Endodermal cell (in vitro differentiated cells): ENCODE measurements around the gene RYR3. TPM values are rescaled to one million over a fixed set of nuclear protein-coding genes. Genes with fewer than 3 reads are reported as not detected.

Experiments
- DNase-seq: peaks from one replicate; pipeline ENCODE4 v3.0.0-alpha.2; 2017
- H3K27ac ChIP-seq: 2 replicates; pipeline ENCODE4 v1.5.1; 2013; ENCODE audit warnings: mild to moderate bottlenecking, low read depth, low read length, moderate library complexity
- H3K27me3 ChIP-seq: 2 replicates; pipeline ENCODE4 v1.6.1; 2013; ENCODE audit warnings: mild to moderate bottlenecking, low read length, moderate library complexity; ENCODE audit not compliant: insufficient read depth, control insufficient read depth, poor library complexity, severe bottlenecking
- H3K36me3 ChIP-seq: 2 replicates; pipeline ENCODE4 v1.7.0; 2013; ENCODE audit warnings: mild to moderate bottlenecking, low read length, moderate library complexity; ENCODE audit not compliant: control insufficient read depth, insufficient read depth
- H3K4me1 ChIP-seq: one replicate; pipeline ENCODE4 v1.7.0; 2013; ENCODE audit warnings: low read length; ENCODE audit not compliant: control insufficient read depth, insufficient read depth
- H3K4me3 ChIP-seq: 2 replicates; pipeline ENCODE4 v1.5.1; 2013; ENCODE audit warnings: mild to moderate bottlenecking, low read length, moderate library complexity
- H3K9ac ChIP-seq: 2 replicates; pipeline ENCODE4 v1.6.1; 2013; ENCODE audit warnings: mild to moderate bottlenecking, low read length, moderate library complexity; ENCODE audit not compliant: poor library complexity, severe bottlenecking; ENCODE audit errors: extremely low read depth
- H3K9me3 ChIP-seq: 2 replicates; pipeline ENCODE4 v1.6.1; 2013; ENCODE audit warnings: mild to moderate bottlenecking, low read length, moderate library complexity; ENCODE audit not compliant: control insufficient read depth
- H3K27ac Mint-ChIP-seq: 2 replicates; pipeline ENCODE4 v1.8.0; 2020; ENCODE audit warnings: mixed read lengths
- H3K27me3 Mint-ChIP-seq: 2 replicates; pipeline ENCODE4 v1.8.0; 2021; ENCODE audit warnings: mild to moderate bottlenecking, mixed read lengths; ENCODE audit not compliant: insufficient read depth
- H3K36me3 Mint-ChIP-seq: 2 replicates; pipeline ENCODE4 v1.8.0; 2020; ENCODE audit warnings: low read depth, mixed read lengths
- H3K4me1 Mint-ChIP-seq: 2 replicates; pipeline ENCODE4 v1.8.0; 2020; ENCODE audit warnings: mixed read lengths
- H3K4me3 Mint-ChIP-seq: 2 replicates; pipeline ENCODE4 v1.8.0; 2020; ENCODE audit warnings: mild to moderate bottlenecking, moderate library complexity, mixed read lengths
- H3K9me3 Mint-ChIP-seq: 2 replicates; pipeline ENCODE4 v1.8.0; 2020; ENCODE audit warnings: mild to moderate bottlenecking, mixed read lengths
- CTCF ChIP-seq: fragments of 200-600 bp; sonication (generic); conservative IDR thresholded peaks from 2 replicates; pipeline ENCODE4 v1.5.0; 2021; ENCODE audit warnings: antibody characterized with exemption, mild to moderate bottlenecking
- WGBS, 2 experiments: methylation state at CpG; one replicate each; pipeline versions ENCODE4 v1.1.5 to v1.1.7; 2013; ENCODE audit warnings: missing lambda C conversion rate in 2 of 2, mixed read lengths in 1 of 2; ENCODE audit not compliant: insufficient coverage in 1 of 2, insufficient read length in 1 of 2; 5-methylcytosine and 5-hydroxymethylcytosine counted together
- total RNA-seq, 2 donors: library from RNA; stranded (reverse); fragmentation: NEBNext Ultra II Directional in 1 of 2; extraction: Animal tissue kit (Norgen Biotek cat#: 25700) in 1 of 2; gene quantifications; 2 replicates in 1 of 2; 3 replicates in 1 of 2; pipeline ENCODE4 v1.2.1, GENCODE V29; 2021

The RYR3 gene
- total RNA-seq, 2 donors from 2014 or later, result 0.71 to 1.4 TPM

DNA sequence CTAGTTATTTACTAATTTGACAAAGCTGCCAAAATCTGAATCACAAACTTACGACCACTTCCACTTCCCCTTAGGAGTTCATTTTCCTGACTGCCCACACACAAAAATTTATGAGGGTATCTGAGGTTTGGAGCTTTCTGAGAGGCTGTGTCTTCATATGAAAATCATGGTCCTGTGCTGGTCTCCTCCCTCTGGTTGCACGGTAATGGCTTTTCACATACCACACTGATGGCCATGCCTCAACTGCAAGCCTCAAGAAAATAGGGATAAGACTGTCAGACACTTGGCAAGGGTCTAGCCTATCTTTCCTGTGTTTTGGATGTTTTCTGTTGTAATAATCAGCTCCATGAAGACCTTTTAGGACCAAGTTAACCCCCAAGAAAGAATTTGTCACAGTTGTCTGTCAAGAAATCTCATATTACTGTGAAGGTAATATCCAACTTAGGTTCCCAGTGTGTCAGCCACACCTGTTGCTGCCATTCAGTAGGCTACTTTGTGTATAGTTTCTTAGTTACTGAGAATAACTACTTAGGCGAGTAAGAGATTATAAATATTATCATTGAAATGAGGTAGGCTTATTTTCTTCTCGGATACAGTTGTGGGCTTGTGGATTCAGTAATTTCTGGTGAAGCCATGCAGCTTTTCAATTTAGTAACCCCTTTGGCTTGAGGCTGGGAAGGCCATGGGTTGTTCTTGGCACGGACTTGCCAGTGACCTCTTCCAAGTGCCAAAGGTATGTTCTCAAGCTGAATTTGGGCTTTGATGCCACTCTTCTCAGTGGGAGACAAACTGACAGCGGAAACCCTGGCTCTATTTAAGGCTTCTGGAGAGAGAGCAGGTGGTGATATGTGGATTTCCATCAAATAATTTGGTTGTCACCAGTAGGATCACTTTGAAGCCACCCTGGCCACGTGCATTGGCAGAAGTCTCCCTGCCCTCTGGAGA is 101.1 kb downstream of the RYR3 start:
- peaks cover 2% of the 10 kb centered on the region for H3K27me3 Mint-ChIP-seq
- Histone ChIP-seq H3K27ac (no peak overlapping the region), H3K36me3 (no peaks in the 10 kb centered on the region), H3K27me3 (no peaks in the 10 kb centered on the region), H3K9me3 (no peaks in the 10 kb centered on the region), H3K4me1 (peaks cover 2% of the 10 kb centered on the region), H3K9ac (no peak overlapping the region), H3K4me3 (no peak overlapping the region)
- DNase-seq, result no peak
- 84 to 93% methylated on average over 4 to 7 of the region's 7 CpGs for WGBS, 2 experiments
- H3K36me3 Mint-ChIP-seq, result no peaks in the 10 kb centered on the region
- no peak overlapping the region for H3K27ac Mint-ChIP-seq
- peaks cover 3% of the 10 kb centered on the region for H3K9me3 Mint-ChIP-seq
- H3K4me1 Mint-ChIP-seq, result peaks cover 8% of the 10 kb centered on the region
- no peak for TF ChIP-seq CTCF
- no peak overlapping the region for H3K4me3 Mint-ChIP-seq

DNA sequence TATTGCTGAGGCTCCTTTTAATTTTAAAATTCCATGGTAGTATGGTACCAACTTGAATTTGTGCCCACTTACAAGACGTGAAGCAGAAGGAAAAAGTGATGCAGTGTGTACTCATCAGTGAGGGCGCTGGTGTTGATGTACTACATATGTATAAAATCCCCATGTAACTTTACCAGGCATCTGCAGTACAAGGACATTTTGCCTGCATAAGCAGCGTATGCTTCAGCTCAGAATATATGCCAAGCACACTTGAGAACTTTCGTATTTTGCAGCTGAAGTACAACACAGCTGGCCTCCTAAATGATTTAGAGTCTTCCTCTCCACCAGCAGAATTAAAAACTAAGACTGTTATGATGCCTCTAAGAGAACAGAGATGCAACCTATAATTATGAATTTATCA is 108.9 kb downstream of the RYR3 start:
- H3K36me3 Mint-ChIP-seq, result no peaks in the 10 kb centered on the region
- no peak overlapping the region for H3K27ac Mint-ChIP-seq
- no peak overlapping the region for H3K4me3 Mint-ChIP-seq
- H3K9me3 Mint-ChIP-seq, result peaks cover 2% of the 10 kb centered on the region
- no peak overlapping the region for H3K27ac ChIP-seq
- 89 to 100% methylated on average over 2 to 4 of the region's 4 CpGs for WGBS, 2 experiments
- H3K4me1 ChIP-seq, result peaks cover 3% of the 10 kb centered on the region
- H3K27me3 ChIP-seq, result no peaks in the 10 kb centered on the region
- H3K9ac ChIP-seq, result no peak overlapping the region
- H3K4me1 Mint-ChIP-seq, result peaks cover 22% of the 10 kb centered on the region
- TF ChIP-seq CTCF, result no peak
- no peaks in the 10 kb centered on the region for H3K9me3 ChIP-seq
- DNase-seq, result no peak
- no peak overlapping the region for H3K4me3 ChIP-seq
- no peaks in the 10 kb centered on the region for H3K36me3 ChIP-seq
- H3K27me3 Mint-ChIP-seq, result no peaks in the 10 kb centered on the region

GRCh38 chr15:33424025-33424424 is 113.3 kb downstream of the RYR3 start:
- Mint-ChIP-seq H3K36me3 (no peaks in the 10 kb centered on the region), H3K4me1 (peaks cover 38% of the 10 kb centered on the region), H3K9me3 (peaks cover 6% of the 10 kb centered on the region), H3K4me3 (no peak overlapping the region), H3K27me3 (no peaks in the 10 kb centered on the region), H3K27ac (no peak overlapping the region)
- no peaks in the 10 kb centered on the region for H3K36me3 ChIP-seq
- H3K9ac ChIP-seq, result no peak overlapping the region
- no peak for DNase-seq
- H3K27ac ChIP-seq, result no peak overlapping the region
- peaks cover 3% of the 10 kb centered on the region for H3K4me1 ChIP-seq
- TF ChIP-seq CTCF, result no peak
- H3K27me3 ChIP-seq, result no peaks in the 10 kb centered on the region
- H3K4me3 ChIP-seq, result no peak overlapping the region
- peaks cover 9% of the 10 kb centered on the region for H3K9me3 ChIP-seq
